ENCODE results near the gene NAPSA.

Gene NAPSA

DNA sequence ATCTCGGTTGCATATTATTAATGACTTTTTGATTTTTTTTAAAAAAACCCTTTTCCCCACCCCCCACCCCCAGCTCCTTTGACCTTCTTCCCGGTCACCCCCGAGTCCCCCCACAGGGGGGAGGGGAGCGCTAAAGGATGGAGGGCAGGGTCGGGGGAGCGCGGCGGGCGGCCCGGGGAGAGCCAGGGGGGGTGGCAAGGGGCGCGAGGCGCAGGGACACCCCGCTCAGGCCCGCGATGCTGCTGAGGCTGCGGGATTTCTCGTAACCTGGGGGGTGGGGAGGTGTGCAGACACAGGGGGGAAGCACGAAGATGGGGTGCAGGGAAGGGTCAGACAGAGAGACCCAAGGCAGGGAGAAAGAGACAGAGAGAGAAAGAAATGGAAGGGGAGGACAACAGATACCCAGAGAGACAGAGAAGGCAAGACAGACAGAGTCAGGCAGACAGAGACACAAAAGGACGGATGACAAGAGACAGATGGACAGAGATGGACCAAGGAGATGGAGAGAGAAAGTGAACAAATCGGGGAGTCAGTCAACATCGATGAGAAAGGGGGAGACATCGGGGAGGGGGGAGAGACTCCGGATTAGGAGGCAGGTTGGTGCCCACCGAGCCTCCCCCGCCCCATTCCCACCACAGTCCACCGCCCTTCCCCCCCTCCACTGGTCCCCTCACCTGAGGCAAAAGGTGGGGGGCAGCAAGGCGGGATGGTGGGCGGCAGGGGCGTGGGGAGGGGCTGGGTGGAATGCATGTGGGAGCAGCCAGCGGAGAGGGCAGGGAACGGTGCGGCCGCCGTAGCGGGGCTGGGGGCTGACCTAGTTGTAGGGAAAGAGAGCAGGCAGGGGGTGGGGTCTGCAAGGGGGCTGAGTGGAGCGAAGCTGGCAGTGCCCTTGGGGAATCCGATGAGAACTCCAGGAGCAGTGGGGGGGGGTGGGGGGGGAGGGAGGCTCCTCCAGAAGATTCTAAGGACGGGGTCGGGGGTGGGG lies 50.4 kb downstream of the NAPSA start:
- no peak for DNase-seq (ENCODE audit: low read depth)

- DNase-seq (ENCODE audit: low read depth), result no peak
These were observed 51.5 kb downstream of the NAPSA start for GRCh38 chr19:50313812-50314536.

GRCh38 chr19:50312967-50313811 lies 52.2 kb downstream of the NAPSA start:
- no peak for DNase-seq (ENCODE audit: low read depth)

- no peak for DNase-seq (ENCODE audit: low read depth)
These were observed 53.5 kb downstream of the NAPSA start for GRCh38 chr19:50311723-50312635.

DNA sequence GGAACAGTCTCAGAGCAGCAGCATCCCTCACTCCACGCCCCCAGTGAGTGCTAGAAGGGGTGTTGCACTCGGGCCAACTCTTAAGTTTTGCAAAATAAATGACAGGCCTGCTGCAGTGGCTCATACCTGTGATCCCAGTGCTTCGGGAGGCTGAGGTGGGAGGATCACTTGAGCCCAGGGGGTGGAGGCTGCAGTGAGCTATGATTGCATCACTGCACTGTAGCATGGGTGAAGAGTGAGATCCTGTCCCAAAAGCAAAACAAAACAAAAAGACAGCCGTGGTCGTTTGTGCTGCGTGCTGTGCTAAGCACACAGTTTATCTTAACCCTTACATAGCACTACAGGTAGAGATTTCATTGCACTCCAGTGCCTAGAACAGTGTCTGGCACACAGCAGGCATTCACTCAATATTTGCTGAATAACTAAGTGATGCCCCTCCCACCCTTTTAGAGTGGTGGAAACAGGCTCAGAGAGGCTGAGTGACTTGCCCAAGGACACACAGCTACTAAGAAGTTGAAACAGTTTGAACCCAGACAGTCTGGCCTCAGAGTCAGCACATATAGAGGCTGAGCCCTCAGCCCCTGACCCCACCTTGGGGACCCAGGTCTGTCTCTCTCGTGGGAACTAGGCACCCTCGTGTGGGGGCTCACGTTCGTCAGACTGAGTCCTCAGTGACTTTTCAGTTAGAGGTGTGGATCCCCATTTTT lies 54.5 kb downstream of the NAPSA start:
- no peak for DNase-seq (ENCODE audit: low read depth)

- no peak for DNase-seq (ENCODE audit: low read depth)
These were observed 55.9 kb downstream of the NAPSA start for GRCh38 chr19:50309396-50310125.

DNA sequence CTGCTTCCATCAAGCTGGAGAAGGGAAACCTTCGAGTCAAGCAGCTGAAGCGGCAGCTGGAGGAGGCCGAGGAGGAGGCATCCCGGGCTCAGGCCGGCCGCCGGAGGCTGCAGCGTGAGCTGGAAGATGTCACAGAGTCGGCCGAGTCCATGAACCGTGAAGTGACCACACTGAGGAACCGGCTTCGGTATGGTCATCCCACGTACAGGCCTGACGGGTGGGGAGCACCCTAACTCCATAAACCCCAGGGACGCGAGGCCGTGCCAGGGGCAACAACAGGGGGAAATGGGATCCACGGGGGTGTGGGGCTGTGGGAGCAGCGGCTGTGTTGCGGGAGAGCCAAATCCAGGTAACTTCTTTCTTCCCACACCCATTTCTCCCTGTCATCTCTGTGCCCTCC lies 56.4 kb downstream of the NAPSA start:
- no peak for DNase-seq (ENCODE audit: low read depth)

Measured in HS-27A (cell line).